GM21515 (cell line): Measurements from ENCODE around the gene NUB1.
A peak's percentile ranks its signal among the peaks of the same experiment; 100 is the strongest.

Experiments
- ATAC-seq: cut with Tn5 transposase; IDR thresholded peaks from one replicate; pipeline ENCODE4 v1.9.1; 2021; ENCODE audit not compliant: unreplicated experiment

NUB1 gene

GRCh38 chr7:151400626-151401315, 59.2 kb downstream of the NUB1 start:
- ATAC-seq, result peak; percentile 62

- ATAC-seq, result no peak
Observed at GRCh38 chr7:151402029-151402835, 60.6 kb downstream of the NUB1 start.

GRCh38 chr7:151403764-151404163, 62.2 kb downstream of the NUB1 start:
- ATAC-seq, result no peak

- ATAC-seq, result no peak
Observed at GRCh38 chr7:151404216-151405011, 62.8 kb downstream of the NUB1 start.

- no peak for ATAC-seq
Observed at GRCh38 chr7:151405056-151405455, 63.4 kb downstream of the NUB1 start.

- ATAC-seq, result no peak
Observed at GRCh38 chr7:151405588-151405987, 64.0 kb downstream of the NUB1 start.

GRCh38 chr7:151406051-151406875, 64.7 kb downstream of the NUB1 start:
- ATAC-seq, result no peak

- no peak for ATAC-seq
Observed at GRCh38 chr7:151406886-151407583, 65.4 kb downstream of the NUB1 start.

- no peak for ATAC-seq
Observed at GRCh38 chr7:151408498-151408838, 66.9 kb downstream of the NUB1 start.

GRCh38 chr7:151408839-151409666, 67.4 kb downstream of the NUB1 start:
- no peak for ATAC-seq

GRCh38 chr7:151409667-151410404, 68.2 kb downstream of the NUB1 start, which contains the start of gene WDR86:
TSS of gene WDR86 (minus strand) at chr7:151410038. CDS start at chr7:151409589, 449 bp downstream.
- no peak for ATAC-seq

- ATAC-seq, result no peak
Observed at GRCh38 chr7:151410405-151411390, 69.1 kb downstream of the NUB1 start.

- ATAC-seq, result no peak
Observed at GRCh38 chr7:151411551-151411950, 69.9 kb downstream of the NUB1 start.

GRCh38 chr7:151412318-151412717, 70.7 kb downstream of the NUB1 start:
- no peak for ATAC-seq

- ATAC-seq, result no peak
Observed at GRCh38 chr7:151413241-151413640, 71.6 kb downstream of the NUB1 start.

- no peak for ATAC-seq
Observed at GRCh38 chr7:151415375-151416105, 73.9 kb downstream of the NUB1 start.
